Measurements from ENCODE around the gene MAPK8. TPM values are rescaled to one million over a fixed set of nuclear protein-coding genes. Genes with fewer than 3 reads are reported as not detected.

MAPK8 gene
- total and polyA plus RNA-seq, 4 experiments from 2014 or later: 13.3 to 49.9 (median 35.0) TPM

DNA sequence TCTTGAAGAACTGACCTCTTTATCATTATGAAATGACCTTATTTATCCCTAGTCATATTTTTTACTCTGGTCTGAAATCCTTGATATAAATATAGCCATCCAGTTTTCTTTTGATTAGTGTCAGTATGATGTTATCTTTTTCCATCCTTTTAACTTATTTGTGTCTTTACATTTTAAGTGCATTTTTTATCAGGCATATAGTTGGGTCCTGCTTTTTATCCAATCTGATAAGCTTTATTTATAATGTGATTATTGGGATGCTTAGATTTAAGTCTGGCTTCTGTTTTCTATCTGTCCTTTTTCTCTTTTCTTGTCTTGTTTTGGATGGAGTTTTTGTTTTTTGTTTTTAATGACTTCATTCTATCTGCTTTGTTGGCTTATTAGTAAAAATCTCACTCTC is 179.2 kb downstream of the MAPK8 start:
- H3K4me1 Mint-ChIP-seq: no peaks in the 10 kb centered on the region
- intact Hi-C loops (cut with micrococcal nuclease): no loop called here
- POLR2A ChIA-PET (ENCODE audit: partially characterized antibody): no interaction called here

GRCh38 chr10:48487244-48487643 is 180.8 kb downstream of the MAPK8 start:
- Mint-ChIP-seq H3K27me3 (peaks cover 3 to 17% of the 10 kb centered on the region in 2 donors), H3K4me3 (no peak overlapping the region), H3K4me1 (no peaks in the 10 kb centered on the region), H3K9me3 (peaks cover 0 to 2% (median 0%) of the 10 kb centered on the region in 8 donors), H3K36me3 (no peaks in the 10 kb centered on the region), H3K27ac (no peak overlapping the region)
- Histone ChIP-seq H3K27ac (ENCODE audit: low read depth, low read length) (no peak overlapping the region), H3K4me3 (ENCODE audit: low read length in 2 of 2) (no peak overlapping the region), H3K36me3 (ENCODE audit: insufficient read depth, low read length) (no peaks in the 10 kb centered on the region), H3K4me1 (ENCODE audit: insufficient read depth, low read length) (no peaks in the 10 kb centered on the region), H3K27me3 (ENCODE audit: insufficient read depth, low read length) (no peaks in the 10 kb centered on the region), H3K9me3 (ENCODE audit: control insufficient read depth in 1 of 2, low read length in 2 of 2) (no peaks in the 10 kb centered on the region)
- DNase-seq: no peak
- intact Hi-C loops (cut with micrococcal nuclease): no loop called here
- ChIA-PET CTCF (ENCODE audit: partially characterized antibody) (no interaction called here), POLR2A (ENCODE audit: partially characterized antibody) (no interaction called here)

More for the DNA sequence above, 179.2 kb downstream of the MAPK8 start:
- CTCF ChIA-PET (ENCODE audit: partially characterized antibody): no interaction called here
- Histone ChIP-seq H3K4me3 (ENCODE audit: low read length in 2 of 2) (no peak overlapping the region), H3K9me3 (ENCODE audit: control insufficient read depth in 1 of 2, low read length in 2 of 2) (no peaks in the 10 kb centered on the region), H3K36me3 (ENCODE audit: insufficient read depth, low read length) (no peaks in the 10 kb centered on the region), H3K27ac (ENCODE audit: low read depth, low read length) (no peak overlapping the region), H3K4me1 (ENCODE audit: insufficient read depth, low read length) (no peaks in the 10 kb centered on the region), H3K27me3 (ENCODE audit: insufficient read depth, low read length) (no peaks in the 10 kb centered on the region)
- H3K4me3 Mint-ChIP-seq: no peak overlapping the region
- peaks cover 3 to 15% of the 10 kb centered on the region in 2 donors for H3K27me3 Mint-ChIP-seq
- no peak for DNase-seq
- H3K27ac Mint-ChIP-seq: no peak overlapping the region
- no peaks in the 10 kb centered on the region for H3K36me3 Mint-ChIP-seq
- no peaks in the 10 kb centered on the region for H3K9me3 Mint-ChIP-seq

Other genes starting within 250 kb of the MAPK8 start
- gene FRMPD2, start 32.0 kb upstream of the MAPK8 start, total RNA-seq: not detected
- not detected for gene FRMPD2, start 32.0 kb upstream of the MAPK8 start, polyA plus RNA-seq

Measured in CD4-positive, alpha-beta memory T cell (primary cell).